HG02885 (cell line): Measurements from ENCODE around the gene TERF2IP.

Experiments
- ATAC-seq: cut with Tn5 transposase; IDR thresholded peaks from one replicate; pipeline ENCODE4 v1.9.1; 2021; ENCODE audit warnings: mild to moderate bottlenecking; ENCODE audit not compliant: unreplicated experiment, poor library complexity

TERF2IP gene, protein sequence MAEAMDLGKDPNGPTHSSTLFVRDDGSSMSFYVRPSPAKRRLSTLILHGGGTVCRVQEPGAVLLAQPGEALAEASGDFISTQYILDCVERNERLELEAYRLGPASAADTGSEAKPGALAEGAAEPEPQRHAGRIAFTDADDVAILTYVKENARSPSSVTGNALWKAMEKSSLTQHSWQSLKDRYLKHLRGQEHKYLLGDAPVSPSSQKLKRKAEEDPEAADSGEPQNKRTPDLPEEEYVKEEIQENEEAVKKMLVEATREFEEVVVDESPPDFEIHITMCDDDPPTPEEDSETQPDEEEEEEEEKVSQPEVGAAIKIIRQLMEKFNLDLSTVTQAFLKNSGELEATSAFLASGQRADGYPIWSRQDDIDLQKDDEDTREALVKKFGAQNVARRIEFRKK

DNA sequence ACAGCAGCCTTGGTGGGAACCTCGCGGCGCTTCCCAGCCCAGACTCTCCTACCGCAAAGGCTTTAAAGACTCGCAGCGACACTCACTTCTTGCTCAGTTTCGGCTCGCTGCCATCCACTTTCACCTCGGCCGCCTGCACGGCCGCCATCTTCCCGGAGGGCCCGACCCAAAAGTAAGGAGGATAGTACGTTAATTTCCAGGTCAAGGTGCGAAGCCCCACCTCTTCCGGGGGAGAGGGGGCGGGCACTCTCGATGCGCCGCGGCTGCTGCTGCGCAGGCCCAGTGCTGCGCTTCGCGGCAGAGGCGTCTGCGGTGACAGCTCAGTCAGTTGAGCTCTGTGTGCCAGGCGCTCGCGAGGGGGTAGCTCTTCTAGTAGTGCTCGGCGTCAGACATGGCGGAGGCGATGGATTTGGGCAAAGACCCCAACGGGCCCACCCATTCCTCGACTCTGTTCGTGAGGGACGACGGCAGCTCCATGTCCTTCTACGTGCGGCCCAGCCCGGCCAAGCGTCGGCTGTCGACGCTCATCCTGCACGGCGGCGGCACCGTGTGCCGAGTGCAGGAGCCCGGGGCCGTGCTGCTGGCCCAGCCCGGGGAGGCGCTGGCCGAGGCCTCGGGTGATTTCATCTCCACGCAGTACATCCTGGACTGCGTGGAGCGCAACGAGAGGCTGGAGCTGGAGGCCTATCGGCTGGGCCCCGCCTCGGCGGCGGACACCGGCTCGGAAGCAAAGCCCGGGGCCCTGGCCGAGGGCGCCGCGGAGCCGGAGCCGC is at the start of gene TERF2IP, which contains the start of gene KARS1:
Gene TERF2IP (plus strand): TSS at position 282 of the 773 bp plus-strand sequence. CDS start 110 bp downstream, at position 392.
Gene KARS1 (minus strand): TSS at position 174 of the 773 bp plus-strand sequence. CDS start 26 bp downstream, at position 148.
- ATAC-seq = peak; percentile 85

DNA sequence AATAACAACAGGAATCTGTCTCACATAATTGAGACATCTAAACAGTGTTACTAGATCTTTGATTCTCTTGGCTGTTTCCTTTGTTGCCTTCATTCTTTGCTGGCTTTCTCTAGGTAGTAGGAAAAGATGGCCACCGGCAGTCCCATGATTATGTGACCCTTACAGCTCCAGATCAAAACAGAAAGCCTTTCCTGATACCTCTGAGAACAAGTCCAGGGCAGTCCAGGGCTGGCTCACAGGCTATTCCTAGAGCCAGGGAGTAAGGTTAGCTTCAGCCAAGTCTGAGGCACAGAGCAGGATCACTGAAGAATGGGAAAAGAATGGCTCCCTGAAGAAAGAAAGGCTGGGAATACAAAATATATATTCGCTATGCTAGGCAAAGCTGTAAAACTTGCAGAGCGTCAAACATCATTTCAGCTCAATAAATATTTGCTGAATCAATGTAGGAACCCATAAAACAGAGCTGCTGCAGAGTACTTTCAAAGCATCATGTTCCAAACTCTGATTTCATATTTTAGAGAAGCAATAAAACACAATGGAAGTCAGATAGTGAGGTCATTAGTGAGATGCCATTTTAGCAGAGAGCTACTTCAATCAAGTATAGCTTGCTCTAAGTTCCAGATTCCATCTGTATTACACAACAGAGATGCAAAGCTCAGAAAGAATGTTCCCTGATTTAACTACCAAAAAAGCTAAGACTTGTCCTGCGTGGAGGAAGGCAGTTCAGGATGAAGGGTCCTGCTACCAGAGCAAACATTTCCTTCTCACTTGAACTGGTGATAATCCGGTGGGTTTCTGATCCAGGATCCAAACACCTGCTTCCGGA is 47.9 kb upstream of the TERF2IP start:
- no peak for ATAC-seq

DNA sequence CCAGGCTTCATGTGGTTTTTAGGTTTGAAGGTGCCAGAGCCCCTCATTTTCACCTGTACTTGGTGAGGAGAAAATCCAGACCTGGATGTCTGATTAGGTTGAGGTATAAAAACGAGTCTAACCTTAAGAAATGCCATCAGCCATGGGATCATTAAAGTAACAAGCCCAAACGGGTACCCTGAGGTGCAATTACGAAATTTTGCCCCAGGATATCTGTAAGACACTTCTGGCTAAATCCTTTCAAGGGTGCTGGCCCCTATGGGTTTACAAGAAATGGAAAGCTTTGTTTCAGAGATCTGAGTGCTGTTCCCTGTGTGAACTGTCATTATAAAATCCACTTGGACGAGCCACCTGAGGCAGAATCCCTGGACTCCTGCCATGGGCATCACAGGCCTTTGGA is 44.3 kb upstream of the TERF2IP start:
- no peak for ATAC-seq

DNA sequence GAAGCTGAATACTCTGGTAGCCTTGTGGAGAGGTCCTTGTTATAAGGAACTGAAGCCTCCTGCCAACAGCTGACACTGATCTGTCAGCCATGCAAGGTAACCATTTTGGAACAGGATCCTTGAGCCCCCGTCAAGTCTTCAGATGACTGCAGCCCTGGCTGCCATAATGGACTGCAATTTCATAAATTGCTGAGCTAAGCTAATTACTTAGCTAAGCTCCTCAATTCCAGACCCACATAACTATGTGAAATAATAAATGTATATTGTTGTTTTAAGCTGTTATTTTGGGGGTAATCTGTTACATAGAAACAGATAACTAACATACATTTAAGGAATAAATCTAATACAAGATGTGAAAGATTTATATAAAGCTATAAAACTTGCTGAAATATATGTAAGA is 41.1 kb upstream of the TERF2IP start:
- ATAC-seq = no peak

DNA sequence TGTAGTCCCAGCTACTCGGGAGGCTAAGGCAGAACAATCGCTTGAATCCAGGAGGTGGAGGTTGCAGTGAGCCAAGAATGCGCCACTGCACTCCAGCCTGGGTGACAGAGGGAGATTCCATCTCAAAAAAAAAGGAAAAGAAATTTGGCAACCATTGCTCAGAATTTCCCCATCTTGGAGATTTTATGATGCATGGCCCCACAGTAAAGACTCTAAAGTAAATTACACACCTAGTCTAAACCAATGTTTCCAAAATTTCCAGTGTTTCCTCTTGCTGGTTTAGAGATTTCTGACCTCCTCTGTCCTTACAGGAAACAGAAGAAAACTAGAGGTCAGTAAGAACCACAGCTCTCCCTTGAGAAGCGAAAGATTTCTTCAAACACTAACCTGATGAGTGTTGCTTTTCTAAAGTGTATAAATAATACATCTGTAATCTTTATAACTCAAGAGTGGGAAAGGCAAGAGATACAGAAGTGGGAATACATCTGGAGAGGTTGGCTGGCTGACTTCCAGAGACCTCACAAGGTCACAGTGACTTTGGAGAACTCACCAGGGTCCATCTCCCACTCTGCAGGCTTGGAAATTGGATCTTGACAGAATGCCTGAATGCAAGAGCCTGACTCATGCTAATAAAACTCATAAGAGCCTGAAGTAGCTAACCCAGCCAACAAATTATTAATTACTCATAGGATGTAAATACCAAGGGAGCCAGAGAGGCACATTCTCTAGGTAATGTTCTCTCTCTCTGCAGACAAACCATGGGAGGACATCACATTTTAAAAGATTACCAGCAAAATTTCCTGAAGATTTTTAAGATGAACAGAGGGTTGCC is 33.3 kb upstream of the TERF2IP start:
- no peak for ATAC-seq

DNA sequence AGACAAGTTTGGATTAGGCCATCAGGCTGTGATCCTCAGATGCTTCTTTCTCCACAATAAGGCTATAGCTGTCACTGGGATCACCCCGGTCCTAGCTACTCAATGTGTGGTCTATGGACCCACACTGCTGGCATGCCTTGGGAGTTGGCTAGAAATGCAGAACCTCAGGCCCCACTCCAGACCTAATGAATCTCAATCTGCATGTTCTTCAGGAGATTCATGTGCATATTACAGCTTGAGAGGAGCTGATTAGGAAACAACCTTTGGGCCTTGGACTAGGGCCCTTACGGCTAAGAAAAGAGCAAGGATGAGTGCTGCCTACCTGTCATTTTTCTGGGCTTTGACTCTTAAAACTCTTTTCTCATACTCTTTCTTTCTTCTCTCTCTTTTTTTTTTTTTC is 32.0 kb upstream of the TERF2IP start:
- ATAC-seq = no peak

DNA sequence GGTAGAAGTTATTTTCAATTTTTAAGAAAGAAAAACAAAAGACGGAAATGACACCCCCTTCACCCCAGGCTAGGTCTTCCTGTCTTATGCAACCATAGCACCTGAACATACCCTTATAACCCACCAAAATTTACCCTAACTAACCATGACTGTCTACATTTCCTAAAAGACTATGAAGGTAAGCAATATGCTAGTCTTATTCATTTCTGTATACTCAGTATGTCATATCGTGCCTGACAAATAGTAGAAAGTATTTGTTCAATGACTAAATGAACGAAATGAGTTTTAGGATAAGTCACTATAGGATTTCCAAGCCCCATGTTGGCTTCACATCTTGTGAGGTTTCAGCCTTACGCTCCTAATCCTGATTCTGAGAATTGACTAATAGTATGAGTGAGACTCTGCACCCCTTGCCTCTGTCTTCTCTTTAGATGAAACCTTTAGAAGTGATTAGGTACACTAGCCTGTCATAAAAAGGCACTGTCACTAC is 31.0 kb upstream of the TERF2IP start:
- peak; percentile 69 for ATAC-seq

DNA sequence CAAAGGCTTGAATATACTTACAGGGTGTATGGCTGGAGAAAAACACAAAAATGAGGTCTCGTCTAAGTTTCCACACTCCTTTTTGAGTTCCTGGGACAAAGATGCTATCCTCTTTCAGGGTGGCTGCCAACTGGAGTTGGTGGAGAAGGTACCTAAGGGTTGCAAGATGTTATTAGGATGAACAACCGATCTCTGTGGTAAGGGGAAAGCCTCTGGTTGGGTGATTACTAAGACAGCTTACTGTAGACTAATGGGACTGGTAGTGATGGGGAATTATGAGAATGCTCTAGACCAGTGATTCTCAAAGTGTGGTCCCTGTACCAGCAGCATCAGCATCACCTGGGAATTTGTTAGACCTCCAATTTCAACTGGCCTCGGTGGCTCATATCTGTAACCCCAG is 30.5 kb upstream of the TERF2IP start:
- ATAC-seq = no peak

DNA sequence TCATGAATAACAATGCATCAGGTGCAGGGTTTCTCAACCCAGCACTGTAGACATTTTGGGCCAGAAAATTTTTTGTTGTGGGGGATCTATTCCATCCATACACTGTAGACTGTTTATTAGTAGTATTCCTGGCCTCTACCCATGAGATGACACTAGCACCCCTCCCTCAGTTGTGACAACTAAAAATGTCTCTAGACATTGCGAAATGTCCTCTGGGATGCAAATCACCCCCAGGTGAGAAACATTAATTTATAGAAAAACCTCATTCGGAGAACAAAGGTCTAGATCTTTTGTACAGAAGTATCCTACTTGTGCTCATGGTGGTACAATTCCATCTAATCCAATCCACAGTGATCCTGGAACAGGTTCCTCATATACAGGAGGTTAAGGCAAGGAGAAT is 28.8 kb upstream of the TERF2IP start:
- ATAC-seq = no peak

DNA sequence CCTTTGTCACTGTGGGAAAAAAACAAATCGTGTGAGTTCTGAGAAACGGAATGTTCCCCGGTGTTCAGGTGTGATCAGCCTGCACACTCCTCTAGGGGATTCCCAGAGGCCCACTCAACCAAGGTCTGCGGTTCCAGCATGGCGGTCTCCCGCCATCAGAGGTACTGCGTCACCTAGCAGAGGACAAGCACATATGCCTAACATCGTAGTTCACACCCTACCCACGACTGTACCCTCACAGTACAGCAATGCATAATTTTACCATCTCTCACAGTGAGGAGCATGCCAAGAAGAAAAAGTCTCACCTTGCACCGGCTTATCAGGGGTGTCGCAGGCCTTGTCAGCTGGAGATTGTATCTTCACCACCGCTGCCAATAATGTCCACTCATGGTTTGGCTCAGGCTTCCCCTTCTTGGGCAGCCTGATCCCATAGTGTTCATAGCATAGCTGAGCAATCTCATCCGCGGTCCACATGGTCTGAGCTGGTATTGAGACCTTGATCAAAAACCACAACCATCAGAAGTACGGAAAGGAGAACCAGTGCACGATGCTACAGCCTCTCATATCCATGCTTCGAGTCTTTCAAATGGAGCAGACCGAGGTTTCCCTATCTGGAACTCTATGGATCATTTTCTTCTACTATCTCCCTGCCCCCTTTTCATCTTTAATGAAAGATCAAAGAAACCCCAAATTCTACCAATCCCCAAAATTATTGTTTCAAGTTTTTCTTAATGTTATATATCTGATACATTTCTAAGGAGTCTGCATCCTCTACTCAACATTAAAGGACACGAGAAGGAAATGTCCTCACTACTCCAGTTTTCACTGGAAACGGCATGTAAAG is 27.0 kb upstream of the TERF2IP start:
- ATAC-seq = no peak

DNA sequence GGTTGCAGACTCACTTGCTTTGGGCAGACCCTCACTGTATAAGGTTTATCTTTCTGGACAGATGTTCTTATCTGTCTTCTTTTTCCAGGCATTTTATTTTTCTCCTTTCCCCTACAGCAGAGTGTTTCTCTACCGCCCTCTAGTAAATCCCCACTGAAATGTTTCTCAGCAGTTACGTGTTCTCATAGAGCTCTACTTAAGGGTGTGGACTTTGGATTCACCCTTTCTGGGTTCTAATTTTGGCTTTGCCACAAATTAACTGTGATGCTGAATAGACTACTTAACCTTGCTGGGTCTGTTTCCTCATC is 26.4 kb upstream of the TERF2IP start:
- ATAC-seq = no peak

DNA sequence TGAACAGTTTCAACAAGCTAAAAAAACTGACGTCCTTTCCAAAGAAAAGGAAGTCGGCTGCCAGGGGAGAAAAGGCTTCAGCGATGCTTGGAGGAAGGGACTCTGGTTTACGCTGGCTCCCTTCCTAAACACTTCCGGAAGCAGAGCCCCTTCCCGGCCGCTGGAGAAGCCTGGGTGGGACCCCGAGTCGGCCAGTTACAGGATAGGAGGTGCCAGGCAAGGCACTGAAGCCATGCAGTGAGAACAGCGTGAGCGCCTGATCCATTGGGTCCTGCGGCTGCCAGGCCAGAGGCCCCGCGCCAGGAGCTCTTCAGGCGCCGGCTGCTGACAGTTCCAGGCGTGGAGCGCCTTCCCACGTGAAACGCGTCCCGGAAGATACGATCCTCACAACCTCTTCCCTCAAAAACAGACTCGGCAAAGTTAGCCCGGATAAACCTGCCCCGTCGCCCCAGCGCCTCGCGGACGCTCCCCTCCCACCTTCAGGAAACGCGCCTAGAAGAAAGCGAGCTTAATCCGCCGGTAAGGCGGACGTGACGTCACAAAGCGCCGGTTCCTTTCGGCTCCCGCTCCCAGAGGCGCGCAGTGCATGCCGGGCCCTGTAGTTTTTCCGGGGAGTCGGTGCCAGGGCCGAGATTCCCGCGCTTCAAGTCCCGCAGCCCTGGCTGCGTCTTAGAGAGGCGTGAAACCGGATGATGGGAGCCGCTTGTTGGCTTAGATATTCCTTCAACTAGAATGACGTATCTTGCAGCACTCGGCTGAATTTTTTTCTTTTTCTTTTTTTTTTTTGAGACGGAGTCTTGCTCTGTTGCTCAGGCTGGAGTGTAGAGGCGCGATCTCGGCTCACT is 24.6 kb upstream of the TERF2IP start, which contains the start of gene ADAT1:
Gene ADAT1 (minus strand): TSS at position 521 of the 845 bp plus-strand sequence. CDS start 2,482 bp downstream, outside the sequence.
- peak; percentile 92 for ATAC-seq

DNA sequence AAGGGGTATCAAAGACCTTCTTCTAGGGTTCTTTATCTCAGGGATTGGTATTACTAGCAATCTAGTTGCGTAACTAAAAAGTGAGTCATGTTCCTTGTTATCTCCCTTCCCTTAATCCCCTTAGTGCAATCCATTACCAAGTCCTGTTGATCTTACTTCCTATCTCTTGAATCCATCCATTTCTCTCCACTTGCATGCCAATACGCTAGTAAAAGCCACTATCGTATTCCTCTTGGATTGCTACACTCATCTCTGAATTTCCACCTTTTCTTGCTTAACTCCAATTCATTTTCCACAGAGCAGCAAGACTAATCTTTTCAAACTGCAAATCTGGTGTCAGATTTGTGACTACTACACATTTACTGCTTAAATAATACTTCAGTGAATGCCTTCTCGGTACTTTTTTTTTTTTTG is 22.6 kb upstream of the TERF2IP start:
- ATAC-seq = no peak

DNA sequence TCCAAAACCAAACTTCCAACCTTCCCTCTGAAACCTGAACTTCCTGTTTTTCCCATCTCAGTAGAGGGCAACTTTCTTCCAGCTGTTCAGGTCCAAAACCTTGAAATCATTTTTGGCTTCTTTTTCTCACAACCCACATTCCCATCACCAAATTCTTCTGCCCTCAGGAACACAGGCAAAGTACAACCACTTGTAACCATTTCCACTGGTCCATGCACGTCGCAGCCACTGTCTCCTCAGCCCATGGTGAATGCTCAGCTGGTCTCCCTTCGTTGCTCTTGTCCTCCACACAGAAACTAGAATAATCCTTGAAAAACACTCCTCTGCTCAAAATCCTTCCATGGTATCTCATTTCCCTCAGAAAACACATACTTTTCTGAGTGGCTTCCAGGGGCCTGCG is 20.8 kb upstream of the TERF2IP start:
- ATAC-seq = no peak

DNA sequence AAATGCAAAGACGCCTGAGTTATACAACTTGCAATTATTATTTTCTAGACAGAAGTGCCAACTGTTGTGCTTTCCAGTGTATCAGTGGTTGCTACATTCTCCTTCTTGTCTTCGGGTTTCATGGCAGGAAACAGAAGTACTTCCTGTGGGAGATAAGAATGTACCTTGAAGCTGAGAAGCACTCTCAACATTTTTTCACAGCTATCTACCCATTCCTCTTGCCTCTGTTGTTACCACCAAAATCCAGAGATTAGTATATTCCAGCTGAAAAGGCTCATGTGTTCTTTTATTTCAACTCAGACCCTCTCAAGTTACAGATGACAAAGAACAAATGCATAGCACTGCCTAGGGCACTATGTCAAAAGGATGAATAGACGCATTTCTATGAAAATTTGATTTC is 19.7 kb upstream of the TERF2IP start:
- no peak for ATAC-seq

DNA sequence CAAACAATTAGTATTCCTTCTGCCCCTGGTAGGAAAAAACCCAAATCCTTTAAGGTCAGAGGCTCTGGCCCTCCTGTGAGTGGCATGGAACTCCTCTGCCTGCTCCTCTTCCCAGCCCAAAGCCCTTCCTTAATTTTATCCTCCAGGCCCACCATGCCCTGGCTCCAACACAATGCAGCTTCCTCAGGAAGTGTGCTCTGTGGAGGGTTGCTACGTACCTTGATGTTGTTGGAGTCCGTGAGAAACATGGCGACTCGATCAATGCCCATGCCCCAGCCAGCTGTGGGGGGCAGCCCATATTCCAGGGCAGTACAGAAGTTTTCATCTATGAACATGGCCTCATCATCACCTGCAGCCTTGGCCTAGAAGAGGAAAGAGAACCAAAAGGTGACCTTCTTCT is 19.2 kb upstream of the TERF2IP start:
- no peak for ATAC-seq

DNA sequence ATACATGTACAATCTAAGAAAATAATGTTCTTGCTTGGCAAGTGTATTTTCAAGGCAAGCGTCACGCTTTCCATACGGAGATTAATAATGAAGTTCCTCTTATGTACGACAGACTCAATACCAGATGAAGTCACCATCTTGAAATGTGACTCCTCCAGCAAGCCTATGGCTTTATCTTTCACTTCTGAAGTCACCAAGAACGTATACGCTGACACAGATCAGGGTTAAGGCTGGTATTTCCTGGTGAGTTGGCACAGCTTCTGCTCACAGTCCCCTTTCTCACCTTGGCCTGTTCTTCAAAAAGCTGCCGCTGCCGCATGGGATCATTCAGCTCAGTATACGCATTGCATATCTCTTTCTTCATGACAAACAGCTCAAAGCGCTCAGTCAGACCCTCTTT is 18.4 kb upstream of the TERF2IP start:
- no peak for ATAC-seq

DNA sequence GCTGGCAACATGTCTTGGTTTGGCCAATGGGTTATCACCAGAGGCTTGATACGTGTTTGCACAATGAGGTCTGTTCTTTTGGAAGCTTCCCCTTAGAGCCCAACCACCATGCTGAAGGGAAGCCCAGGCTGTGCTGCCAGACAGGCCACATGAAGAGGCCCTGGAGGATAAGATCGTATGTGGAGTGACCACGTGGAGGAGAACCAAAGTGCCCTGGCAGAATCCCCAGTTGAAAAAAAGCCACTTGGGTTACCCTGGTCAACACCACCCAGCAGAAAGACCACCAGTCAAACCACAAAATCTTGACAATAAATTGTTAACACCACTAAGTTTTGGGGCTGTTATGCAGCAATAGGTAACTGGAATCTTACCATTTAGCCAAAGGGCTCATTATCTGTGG is 17.5 kb upstream of the TERF2IP start:
- ATAC-seq = no peak
